ENCODE results near the gene P2RY13. TPM values are rescaled to one million over a fixed set of nuclear protein-coding genes. Genes with fewer than 3 reads are reported as not detected.

The P2RY13 gene
- 4.0 TPM for total RNA-seq

GRCh38 chr3:151329363-151329762 lies at the start of gene P2RY13:
P2RY13 (minus strand) TSS chr3:151329549; CDS start chr3:151329528, 21 bp downstream.
- DNase-seq (ENCODE audit: low spot score), result no peak

GRCh38 chr3:151377768-151378385 lies 48.5 kb upstream of the P2RY13 start:
- no peak for DNase-seq (ENCODE audit: low spot score)

GRCh38 chr3:151372063-151372820 lies 42.9 kb upstream of the P2RY13 start:
- no peak for DNase-seq (ENCODE audit: low spot score)

GRCh38 chr3:151371526-151371925 lies 42.2 kb upstream of the P2RY13 start:
- DNase-seq (ENCODE audit: low spot score), result no peak

GRCh38 chr3:151367448-151367847 lies 38.1 kb upstream of the P2RY13 start:
- DNase-seq (ENCODE audit: low spot score), result no peak

DNA sequence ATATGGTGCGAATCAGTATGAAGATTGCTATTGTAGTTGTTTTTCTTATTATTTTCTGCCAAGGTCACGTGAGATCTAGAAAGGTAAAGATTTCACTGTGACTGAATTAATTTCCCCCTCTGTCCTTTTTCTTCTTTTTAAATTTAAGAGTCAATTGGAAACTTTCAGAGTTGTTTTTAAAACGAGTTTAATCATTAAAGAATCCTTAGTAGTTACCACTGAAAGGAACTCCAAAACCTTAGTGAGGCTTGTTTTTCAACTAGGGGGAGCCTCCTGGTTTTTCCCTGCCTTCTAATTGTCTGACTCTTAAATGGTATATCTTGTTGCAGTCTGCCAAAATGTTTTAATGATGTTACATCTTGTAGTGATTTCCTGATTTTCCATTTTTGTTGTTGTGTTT lies 37.6 kb upstream of the P2RY13 start:
- no peak for DNase-seq (ENCODE audit: low spot score)

DNA sequence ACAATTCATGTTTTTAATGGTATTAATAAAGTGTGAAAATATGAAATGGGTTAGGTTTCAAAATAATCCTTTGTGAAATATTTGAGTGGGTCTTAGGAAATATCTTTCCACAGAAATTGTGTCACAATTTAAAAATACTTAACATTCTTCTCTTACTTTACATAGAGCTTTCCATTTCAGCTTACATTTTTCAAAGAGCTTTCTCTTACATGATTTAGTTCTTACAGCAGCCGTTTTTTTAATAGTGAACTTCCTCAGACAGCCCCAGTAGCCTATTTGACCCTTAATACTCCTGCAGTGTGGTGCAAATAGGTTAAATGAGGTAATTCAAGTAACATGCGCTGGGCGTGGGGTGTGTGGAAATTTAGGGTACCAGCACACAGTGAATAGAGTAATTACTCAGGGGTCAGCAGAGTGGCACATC lies 33.4 kb upstream of the P2RY13 start:
- no peak for DNase-seq (ENCODE audit: low spot score)

DNA sequence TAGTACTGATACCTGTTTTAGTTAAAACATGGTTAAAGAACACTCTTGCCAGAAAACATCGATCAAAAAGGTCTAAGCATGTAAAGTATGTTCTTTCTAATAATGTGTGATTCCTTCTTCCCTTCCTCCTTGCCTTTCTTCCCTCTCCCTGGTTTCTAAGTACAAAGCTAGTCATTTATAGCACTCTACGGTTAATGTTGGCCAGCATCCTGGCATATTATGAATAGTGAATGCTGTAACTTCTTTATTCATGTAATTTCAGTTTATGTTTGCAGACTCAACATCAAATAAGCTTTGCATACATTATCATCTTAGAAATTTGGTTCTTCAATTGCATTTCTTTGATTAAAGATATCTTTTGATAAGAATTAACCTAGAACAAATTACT lies 28.1 kb upstream of the P2RY13 start:
- DNase-seq (ENCODE audit: low spot score), result no peak

GRCh38 chr3:151356794-151357462 lies 27.6 kb upstream of the P2RY13 start:
- no peak for DNase-seq (ENCODE audit: low spot score)

DNA sequence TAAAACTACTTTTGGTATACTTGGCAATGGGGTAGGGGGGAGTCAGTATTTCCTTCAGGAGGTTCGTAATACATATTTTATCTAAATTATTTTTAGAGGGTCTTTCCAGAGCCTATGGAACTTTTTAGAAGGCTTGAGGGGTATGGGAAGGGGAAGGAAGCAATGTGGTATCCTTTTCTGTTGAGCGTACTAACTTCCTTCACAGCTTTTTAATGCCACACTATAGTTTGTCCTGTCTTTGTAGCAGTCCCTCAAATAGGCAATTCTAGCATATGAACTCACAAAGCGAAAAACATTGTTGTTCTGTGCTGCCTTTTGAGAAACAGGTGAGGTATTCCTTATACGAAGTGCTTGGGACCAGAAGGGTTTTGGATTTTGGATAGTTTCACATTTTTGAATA lies 22.3 kb upstream of the P2RY13 start:
- DNase-seq (ENCODE audit: low spot score), result no peak

DNA sequence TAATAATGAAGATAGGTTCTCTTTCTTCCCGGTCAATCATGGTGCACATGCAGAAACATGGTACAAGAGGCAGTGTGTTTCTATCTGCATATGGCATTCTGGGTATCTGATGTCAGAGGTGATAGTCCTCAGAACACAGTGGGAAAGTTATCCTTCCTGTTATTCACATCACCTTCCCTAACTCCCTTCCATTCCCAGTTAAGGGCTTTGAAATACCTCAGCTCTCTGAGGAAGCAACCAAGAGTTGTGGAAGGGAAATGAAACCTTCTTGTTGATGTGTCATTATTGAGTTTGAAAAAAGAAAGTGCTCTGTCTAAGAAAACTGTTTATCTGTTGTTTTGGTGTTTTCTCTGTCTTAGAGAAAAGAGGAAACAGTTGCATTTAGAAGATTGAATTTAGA lies 21.9 kb upstream of the P2RY13 start:
- DNase-seq (ENCODE audit: low spot score), result no peak

DNA sequence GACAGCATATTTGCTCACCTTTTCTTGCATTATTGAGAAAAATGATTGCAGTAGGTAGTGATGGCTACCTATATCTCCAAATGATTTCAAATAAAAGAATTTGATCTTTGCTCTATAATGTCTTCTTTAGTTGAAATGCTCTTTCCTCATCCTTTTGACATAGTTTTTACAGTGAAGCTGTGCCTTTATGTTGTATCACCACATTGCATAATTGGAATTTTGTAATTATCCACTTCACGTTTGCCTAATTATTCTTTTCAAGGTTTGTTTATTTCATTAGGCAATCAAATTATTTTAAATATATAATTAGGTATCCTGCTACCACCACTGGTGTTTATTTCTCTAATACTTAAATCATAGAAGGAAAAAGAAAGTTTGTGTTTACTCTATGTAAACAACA lies 21.3 kb upstream of the P2RY13 start:
- no peak for DNase-seq (ENCODE audit: low spot score)

DNA sequence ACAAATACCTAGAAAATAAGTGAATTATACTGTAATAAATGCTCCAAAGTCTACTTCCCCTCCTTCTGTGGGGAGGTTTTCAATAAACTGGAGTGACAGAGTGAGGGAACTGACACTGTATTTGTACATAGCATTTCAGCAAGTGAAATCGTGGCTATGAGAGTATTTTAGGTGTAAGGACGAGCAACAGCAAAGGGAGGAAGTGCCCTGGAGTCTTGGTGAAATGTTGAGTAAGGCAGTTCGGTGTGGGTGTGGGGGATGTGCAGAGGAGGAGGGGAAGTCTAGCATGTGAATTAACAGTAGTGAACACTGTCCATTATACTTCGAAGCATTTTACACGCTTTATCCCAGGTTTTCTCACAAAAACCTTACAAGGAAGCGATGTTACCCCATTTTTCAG lies 18.1 kb upstream of the P2RY13 start:
- no peak for DNase-seq (ENCODE audit: low spot score)

GRCh38 chr3:151346292-151346691 lies 16.9 kb upstream of the P2RY13 start:
- no peak for DNase-seq (ENCODE audit: low spot score)

- peak; percentile 12 for DNase-seq (ENCODE audit: low spot score)
These were observed 16.5 kb upstream of the P2RY13 start for GRCh38 chr3:151345859-151346258.

GRCh38 chr3:151331696-151332095 lies 2.3 kb upstream of the P2RY13 start:
- no peak for DNase-seq (ENCODE audit: low spot score)

- no peak for DNase-seq (ENCODE audit: low spot score)
These were observed 1.6 kb upstream of the P2RY13 start for GRCh38 chr3:151330899-151331298.

GRCh38 chr3:151330379-151330778 lies 1.0 kb upstream of the P2RY13 start:
- no peak for DNase-seq (ENCODE audit: low spot score)

DNA sequence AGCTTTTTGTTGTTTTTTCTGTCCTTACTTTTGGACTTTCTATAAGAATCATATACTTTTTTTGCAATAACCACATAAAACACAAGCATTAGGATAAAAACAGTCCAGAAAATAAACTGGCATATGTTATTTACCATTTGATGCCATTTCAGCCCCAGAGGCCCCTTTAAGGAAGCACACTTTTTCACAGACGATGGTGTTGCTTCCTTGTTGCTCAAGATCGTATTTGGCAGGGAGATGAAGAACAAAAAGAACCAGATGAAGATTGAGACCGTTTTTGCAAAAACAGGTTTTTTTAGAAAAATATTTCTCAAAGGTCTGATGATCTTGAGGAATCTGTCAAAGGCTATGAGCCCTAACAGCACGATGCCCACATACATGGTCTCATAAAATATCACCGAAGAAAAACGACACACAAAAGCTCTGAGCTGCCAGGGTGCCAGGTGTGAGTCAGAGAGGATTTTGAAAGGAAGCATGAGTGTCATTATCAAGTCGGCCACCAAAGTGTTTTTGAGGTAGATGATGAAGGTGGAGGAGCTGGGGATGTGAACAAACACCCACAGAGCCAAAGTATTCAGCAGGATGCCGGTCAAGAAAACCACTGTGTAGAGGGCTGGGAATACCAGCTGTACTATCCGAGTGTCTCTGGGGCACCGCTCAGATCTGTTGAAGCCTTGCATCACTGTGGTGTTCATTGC lies 902 bp downstream of the P2RY13 start:
- DNase-seq (ENCODE audit: low spot score), result no peak

DNA sequence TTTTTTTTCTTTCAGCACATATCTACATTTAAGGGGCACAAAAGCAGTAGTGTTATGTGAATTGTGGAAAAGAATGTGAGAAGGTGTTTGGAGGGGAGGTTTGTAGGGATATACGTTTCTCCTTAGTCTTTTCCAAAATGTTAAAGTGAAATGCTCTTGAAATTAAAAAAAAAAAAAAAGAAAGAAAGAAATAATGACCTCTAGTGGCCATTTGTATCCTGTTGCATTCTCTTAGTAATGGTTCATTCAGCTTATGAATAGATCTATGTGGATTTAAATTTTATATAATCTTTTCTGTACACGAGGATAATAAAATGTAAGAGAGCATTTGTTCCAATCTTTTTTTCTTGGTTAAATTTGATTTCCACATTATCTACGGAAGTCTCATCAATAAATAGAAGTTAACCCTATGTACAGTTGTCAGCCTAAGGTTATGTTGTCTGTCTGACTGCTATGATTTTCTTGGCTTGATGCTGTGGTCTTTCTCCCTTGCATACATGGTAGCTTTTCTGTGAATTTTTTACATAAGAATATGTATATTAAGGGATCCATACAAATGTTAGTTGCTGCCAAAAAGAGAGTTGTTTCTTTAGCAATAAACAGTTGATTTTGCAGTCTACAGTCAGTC lies 1.7 kb downstream of the P2RY13 start:
- no peak for DNase-seq (ENCODE audit: low spot score)

DNA sequence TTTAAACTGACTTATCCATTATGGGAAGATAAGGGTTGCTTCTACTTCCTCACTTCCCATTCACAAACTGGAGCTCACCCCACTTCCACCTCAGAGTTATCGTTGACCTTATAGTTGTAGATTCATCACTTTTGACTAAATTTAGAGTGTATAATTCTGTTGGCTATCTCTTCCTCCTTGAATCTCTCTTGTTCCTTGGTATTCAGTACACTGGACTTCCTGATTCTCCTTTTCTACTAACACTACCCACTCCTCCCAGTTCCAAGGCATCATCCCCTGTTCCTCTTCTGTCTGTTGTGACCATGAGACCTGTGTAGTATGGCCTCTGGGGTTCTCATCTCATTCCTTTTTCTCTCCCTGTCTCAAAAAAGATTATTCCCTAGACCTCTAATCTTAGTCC lies 6.8 kb downstream of the P2RY13 start:
- DNase-seq (ENCODE audit: low spot score), result no peak

GRCh38 chr3:151321526-151321925 lies 7.8 kb downstream of the P2RY13 start:
- no peak for DNase-seq (ENCODE audit: low spot score)

All from mucosa of gallbladder (tissue), 1 donor.